ENCODE measurements around the gene DCP1A. TPM values are rescaled to one million over a fixed set of nuclear protein-coding genes. Genes with fewer than 3 reads are reported as not detected.
A peak's percentile ranks its signal among the peaks of the same experiment; 100 is the strongest.
"Not testable (repeated sequence)": the region's sequence is repeated elsewhere in the genome, so short reads cannot be mapped to it uniquely, and the experiment has no call there.

The DCP1A gene
- total RNA-seq, 1 experiment from 2014 or later = 16.5 TPM

DNA sequence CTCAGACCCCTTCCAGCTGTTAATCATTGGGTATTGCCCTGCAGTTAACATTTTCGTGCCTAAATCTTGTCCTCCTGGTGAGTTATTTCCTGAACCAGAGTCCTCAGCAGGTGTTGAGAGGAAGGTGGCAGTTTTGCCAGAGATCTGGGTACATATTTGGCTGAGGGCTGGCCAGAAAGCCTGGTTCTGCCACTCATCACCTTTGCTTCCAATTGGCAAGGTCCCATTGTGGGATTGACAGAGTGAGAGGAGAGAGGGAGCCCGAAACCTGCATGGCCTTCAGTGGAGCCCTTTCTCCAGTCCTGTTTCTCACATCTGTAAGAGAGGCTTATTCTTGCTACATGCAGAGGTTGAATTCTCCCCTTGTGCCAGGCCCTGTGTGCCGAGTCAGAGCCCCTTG is 82.6 kb downstream of the DCP1A start:
- no peak for DNase-seq (ENCODE audit: low read depth)

DNA sequence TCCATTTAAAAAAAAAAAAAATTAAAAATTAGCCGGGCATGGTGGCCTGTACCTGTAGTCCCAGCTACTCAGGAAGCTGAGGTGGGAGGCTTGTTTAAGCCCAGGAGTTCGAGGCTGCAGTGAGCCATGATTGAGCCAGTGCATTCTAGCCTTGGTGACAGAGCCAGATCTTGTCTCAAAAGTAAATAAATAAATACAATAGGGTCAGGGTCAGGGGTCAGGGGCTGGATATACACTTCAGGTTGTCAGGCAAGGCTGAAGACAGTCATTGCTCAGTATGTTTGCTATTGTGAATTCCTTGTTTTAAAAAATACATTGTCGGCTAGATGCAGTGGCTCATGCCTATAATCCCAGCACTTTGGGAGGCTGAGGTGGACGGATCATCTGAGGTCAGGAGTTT is 83.4 kb downstream of the DCP1A start:
- no peak for DNase-seq (ENCODE audit: low read depth)

DNA sequence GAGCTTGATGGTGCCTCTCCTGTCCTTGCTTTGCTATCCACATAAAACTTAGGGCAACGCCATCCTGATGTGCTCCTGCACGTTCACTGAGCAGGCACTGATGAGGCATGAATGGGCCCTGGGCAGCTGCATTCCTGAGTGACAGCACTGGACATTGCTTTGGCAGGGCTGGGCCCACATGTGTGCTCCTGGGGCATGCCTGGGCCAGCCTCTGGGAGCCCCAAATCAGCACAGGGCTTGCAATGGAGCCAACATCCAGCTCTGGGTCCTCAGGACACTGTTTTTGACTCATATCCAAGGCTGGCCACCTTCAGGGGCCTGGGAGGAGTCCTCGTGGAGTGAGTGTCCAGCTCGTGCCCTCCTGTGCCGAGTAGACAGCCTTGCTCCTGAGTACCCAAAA is 85.6 kb downstream of the DCP1A start:
- no peak for DNase-seq (ENCODE audit: low read depth)

- DNase-seq (ENCODE audit: low read depth) = no peak
These were observed 87.0 kb downstream of the DCP1A start for GRCh38 chr3:53260286-53260785.

DNA sequence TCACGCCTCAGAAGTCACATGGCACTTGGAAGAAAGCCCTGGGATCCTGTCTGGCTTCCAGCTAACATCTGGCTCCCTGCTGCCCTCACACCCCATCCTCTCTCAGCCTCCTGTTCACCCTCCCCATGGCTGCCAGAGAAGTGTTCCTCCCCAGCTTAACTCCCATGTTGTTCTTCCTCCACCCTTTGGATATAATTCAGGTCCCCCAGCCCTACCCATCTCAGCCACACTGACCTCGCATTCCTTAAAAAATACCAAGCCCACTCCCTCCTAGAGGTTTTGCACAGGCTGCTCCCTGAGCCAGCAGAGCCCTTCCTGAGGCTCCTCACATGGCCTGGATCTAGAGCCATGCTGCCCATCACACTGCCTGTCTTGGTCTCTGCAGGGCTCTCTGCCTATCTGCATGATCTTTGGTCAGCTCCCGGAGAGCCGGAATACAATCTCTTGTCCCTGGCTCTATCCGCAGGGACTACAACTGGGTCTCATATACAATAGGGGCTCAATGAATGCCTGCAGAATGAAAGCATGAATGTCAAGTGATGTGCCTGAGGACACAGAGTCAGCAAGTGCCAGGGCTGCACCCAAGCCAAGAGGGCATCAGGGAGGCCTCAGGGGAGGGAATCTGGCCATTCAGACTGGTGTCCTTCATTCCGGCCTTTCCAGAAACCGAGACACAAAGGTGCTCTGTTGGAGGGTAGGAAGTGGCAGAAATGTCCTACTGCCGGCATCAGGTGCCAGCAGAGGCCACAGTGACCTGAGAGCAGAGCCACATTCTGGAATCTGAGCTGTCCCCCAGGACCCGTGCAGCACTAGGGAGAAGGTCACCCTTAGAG is 87.7 kb downstream of the DCP1A start:
- DNase-seq (ENCODE audit: low read depth) = no peak

DNA sequence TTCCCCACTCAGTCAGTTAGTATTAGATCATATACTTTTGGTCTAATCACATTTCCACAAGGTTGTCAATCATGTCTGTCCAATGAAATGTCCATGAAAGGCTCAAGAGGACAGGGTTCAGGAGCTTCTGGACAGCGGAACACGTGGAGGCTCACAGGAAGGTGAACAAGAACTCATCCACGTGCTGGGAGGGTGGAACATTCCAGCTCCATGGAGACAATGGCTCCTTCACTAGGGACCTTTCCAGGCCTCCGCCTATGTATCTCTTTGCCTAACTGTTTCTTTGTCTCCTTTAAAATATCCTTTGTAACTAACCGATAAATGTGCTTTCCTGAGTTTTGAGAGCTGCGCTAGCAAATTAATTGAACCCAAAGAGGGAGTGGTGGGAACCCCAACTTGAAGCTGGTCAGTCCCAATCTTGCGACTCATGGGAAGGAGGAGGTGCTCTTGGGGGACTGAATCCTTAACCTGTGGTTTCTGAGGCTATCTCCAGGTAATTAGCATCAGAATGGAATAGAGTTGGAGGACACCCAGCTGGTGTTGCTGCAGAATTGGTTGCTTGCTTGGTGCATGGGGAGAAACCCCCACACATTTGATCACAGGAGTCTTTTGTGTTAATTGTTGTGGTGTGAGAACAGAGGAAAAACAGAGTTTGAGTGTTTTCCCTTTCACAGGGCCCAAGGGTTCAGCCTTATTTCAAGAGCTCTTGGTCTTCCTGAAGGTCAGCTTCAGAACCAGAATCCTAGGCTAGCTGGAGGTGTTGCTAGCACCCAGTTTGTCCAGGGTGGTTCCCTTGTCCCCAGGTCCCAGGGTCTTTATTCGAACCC is 88.5 kb downstream of the DCP1A start:
- no peak for DNase-seq (ENCODE audit: low read depth)

- DNase-seq (ENCODE audit: low read depth) = no peak
These were observed 89.9 kb downstream of the DCP1A start for GRCh38 chr3:53257465-53257864.

DNA sequence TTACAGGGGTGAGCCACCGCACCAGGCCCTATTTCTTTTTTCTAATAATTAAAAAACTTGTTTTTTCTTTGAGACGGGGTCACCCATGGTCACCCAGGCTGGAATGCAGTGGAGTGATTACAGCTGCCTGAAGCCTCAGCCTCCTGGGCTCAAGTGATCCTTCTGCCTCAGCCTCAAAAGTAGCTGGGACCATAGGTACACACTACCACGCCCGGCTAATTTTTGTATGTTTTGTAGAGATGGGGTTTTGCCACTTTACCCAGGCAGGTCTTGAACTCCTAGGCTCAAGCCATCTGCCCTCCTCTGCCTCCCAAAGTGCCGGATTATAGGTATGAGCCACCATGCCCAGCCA is 90.7 kb downstream of the DCP1A start:
- DNase-seq (ENCODE audit: low read depth) = no peak

DNA sequence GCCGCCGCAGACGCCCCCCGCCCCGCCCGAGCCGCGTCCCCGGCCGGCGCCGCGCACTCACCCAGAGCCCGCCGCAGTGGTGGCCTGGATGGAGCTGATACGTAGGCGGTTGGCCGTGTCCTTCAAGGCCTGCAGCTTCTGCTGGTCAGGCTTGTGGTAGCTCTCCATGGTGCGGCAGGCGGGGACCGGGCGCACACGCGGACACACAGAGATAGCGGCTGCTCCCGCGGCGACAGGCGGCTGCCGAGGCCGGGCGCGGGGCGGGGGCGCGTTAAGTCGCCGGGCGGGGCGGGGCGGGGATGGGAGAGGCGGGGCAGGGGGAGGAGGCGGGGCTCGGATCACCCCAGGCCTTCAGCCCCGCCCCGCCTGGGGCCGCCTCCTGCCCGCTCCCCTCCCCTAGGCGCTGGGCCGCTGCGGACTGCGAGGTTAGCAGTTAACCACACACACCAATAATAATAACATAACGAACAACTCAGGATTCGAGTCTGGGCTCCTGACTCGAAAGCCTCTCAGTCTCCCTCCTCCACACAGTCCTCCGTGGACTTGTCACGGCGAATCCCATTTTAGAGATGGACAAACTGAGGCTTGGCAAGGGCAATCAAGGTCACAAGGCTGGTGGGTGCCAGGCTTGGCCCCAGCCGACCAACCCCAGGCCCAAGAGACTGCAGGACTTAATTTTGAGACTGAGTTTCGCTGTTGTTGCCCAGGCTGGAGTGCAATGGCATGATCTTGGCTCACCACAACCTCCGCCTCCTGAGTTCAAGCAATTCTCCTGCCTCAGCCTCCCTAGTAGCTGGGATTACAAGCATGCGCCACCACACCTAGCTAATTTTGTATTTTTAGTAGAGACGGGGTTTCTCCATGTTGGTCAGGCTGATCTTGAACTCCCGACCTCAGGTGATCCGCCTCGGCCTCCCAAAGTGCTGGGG is 91.3 kb downstream of the DCP1A start, which contains the start of gene TKT:
Gene TKT (minus strand): TSS at position 248 of the 929 bp plus-strand sequence. CDS start 80 bp downstream, at position 168.
- peak; percentile 75 for DNase-seq (ENCODE audit: low read depth)

GRCh38 chr3:53255423-53255774 is 91.9 kb downstream of the DCP1A start:
- DNase-seq (ENCODE audit: low read depth) = no peak

- peak; percentile 67 for DNase-seq (ENCODE audit: low read depth)
These were observed 92.6 kb downstream of the DCP1A start for GRCh38 chr3:53254509-53255422.

- no peak for DNase-seq (ENCODE audit: low read depth)
These were observed 93.4 kb downstream of the DCP1A start for GRCh38 chr3:53253707-53254508.

DNA sequence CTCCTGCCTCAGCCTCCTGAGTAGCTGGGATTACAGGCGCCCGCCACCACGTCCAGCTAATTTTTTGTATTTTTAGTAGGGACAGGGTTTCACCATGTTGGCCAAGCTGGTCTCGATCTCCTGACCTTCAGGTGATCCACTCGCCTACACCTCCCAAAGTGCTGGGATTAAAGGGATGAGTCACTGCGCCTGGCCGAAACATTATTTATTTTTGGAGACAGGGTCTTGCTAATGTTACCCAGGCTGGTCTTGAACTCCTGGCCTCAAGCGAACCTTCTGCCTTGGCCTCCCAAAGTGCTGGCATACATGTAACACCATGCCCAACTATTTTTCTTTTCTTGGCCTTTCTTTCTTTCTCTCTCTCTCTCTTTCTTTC is 94.4 kb downstream of the DCP1A start:
- DNase-seq (ENCODE audit: low read depth) = not testable (repeated sequence)

GRCh38 chr3:53252096-53252946 is 95.0 kb downstream of the DCP1A start:
- DNase-seq (ENCODE audit: low read depth) = no peak

GRCh38 chr3:53250881-53251605 is 96.3 kb downstream of the DCP1A start:
- DNase-seq (ENCODE audit: low read depth) = peak; percentile 32

- peak; percentile 17 for DNase-seq (ENCODE audit: low read depth)
These were observed 96.9 kb downstream of the DCP1A start for GRCh38 chr3:53250453-53250852.

- no peak for DNase-seq (ENCODE audit: low read depth)
These were observed 99.2 kb downstream of the DCP1A start for GRCh38 chr3:53248161-53248560.

DNA sequence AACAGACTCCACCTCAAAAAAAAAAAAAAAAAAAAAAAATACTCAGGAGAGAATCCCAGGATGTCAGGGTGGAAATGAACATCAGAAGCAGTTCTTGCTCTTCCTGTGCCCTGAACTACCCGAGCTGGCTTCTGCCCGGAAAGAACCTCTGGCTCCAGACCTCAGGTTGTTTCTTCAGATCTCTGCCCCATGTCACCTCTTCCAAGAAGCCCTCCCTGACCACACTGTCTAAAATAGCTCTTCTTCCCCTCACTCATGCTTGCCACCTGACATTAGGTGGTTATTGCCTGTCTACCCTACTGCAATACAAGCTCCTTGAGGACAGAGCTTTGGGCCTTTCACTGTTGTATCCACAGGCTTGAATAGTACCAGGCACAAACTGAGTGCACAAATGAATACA is 99.7 kb downstream of the DCP1A start:
- DNase-seq (ENCODE audit: low read depth) = no peak
